HepG2 (cell line): ENCODE results near the gene SPSB1. TPM values are rescaled to one million over a fixed set of nuclear protein-coding genes. Genes with fewer than 3 reads are reported as not detected.

Experiments used
- ATAC-seq: fragments of 200-7000 bp; cut with Tn5 transposase; 3 replicates; pipeline ENCODE4 v1.9.1; 2020; ENCODE audit warnings: mild to moderate bottlenecking, moderate library complexity
- BruUV-seq: library from RNA; stranded (reverse); fragments of 400-500 nt; replicated peaks from 2 replicates; lab custom pipeline; 2021; lab: Mats Ljungman, UMichigan
- CTCF ChIA-PET: fragments of 300-600 bp; formaldehyde crosslinking; extraction: SDS; loops from one replicate; lab custom pipeline; 2021; ENCODE audit warnings: low total read pairs, inconsistent platforms, low intra/inter-chr PET ratio; lab: Yijun Ruan, JAX
- POLR2A ChIA-PET: fragments of 350-600 bp; sonication (Branson Sonifier 250); formaldehyde crosslinking; loops from one replicate; lab custom pipeline; 2020; ENCODE audit warnings: antibody characterized with exemption, inconsistent platforms; lab: Yijun Ruan, JAX
- DNase-seq: peaks from one replicate; pipeline ENCODE4 v3.0.0-alpha.2; 2015; ENCODE audit warnings: low spot score
- FAIRE-seq: peaks from 3 replicates; lab custom pipeline; 2011; peaks lifted over from hg19 to GRCh38; lab: Jason Lieb, UNC
- H2AFZ ChIP-seq: one replicate; pipeline ENCODE4 v1.6.1; 2011; ENCODE audit warnings: low read length, inconsistent platforms
- H3K27ac ChIP-seq: fragments of 300-600 bp; 3 replicates; pipeline ENCODE4 v1.8.0; 2011; ENCODE audit warnings: mixed run types, mild to moderate bottlenecking, mixed read lengths, low read length, inconsistent platforms; ENCODE audit not compliant: insufficient read depth; ENCODE audit errors: extremely low read length
- H3K27me3 ChIP-seq, 2 experiments: fragments of 200-600 bp in 1 of 2; 2 replicates in 1 of 2; 3 replicates in 1 of 2; pipeline versions ENCODE4 v1.6.0 to v1.8.0; 2011; ENCODE audit warnings: low read length in 2 of 2, mild to moderate bottlenecking in 2 of 2, moderate library complexity in 2 of 2, inconsistent platforms in 1 of 2; ENCODE audit not compliant: insufficient read depth in 2 of 2, control insufficient read depth in 1 of 2
- H3K36me3 ChIP-seq, 2 experiments: fragments of 200-600 bp in 1 of 2; replicated peaks in 1 of 2; 2 replicates in 1 of 2; 3 replicates in 1 of 2; pipeline versions ENCODE4 v1.5.1 to v1.8.0; 2011; ENCODE audit warnings: low read length in 2 of 2, inconsistent platforms in 1 of 2; ENCODE audit not compliant: insufficient read depth in 2 of 2, control insufficient read depth in 1 of 2
- H3K4me1 ChIP-seq: 2 replicates; pipeline ENCODE4 v1.5.1; 2012; ENCODE audit warnings: low read length, inconsistent platforms; ENCODE audit not compliant: insufficient read depth
- H3K4me2 ChIP-seq: 2 replicates; pipeline ENCODE4 v1.6.0; 2011; ENCODE audit warnings: low read depth, low read length, inconsistent platforms
- H3K4me3 ChIP-seq, 3 experiments: fragments of 200-600 bp in 1 of 3; sonication (generic), shearing (Covaris generic) in 1 of 3; replicated peaks in 1 of 3; 2 replicates each; pipeline ENCODE4 v1.5.1; 2011 to 2016; ENCODE audit warnings: low read length in 3 of 3, inconsistent platforms in 2 of 3, low read depth in 2 of 3, mild to moderate bottlenecking in 2 of 3, control low read depth in 1 of 3, mixed read lengths in 1 of 3; ENCODE audit not compliant: insufficient read depth in 1 of 3
- H3K79me2 ChIP-seq: one replicate; pipeline ENCODE4 v1.6.1; 2011; ENCODE audit warnings: low read length, inconsistent platforms; ENCODE audit not compliant: insufficient read depth
- H3K9ac ChIP-seq: 2 replicates; pipeline ENCODE4 v1.6.0; 2011; ENCODE audit warnings: mild to moderate bottlenecking, low read depth, low read length, inconsistent platforms; ENCODE audit not compliant: insufficient read depth
- H3K9me3 ChIP-seq: 2 replicates; pipeline ENCODE4 v1.5.1; 2012; ENCODE audit warnings: mild to moderate bottlenecking, low read length
- H4K20me1 ChIP-seq: 2 replicates; pipeline ENCODE4 v1.6.0; 2011; ENCODE audit warnings: inconsistent platforms, mild to moderate bottlenecking, low read length, moderate library complexity; ENCODE audit not compliant: insufficient read depth
- CBFB ChIP-seq: sonication (generic); formaldehyde crosslinking; IDR thresholded peaks from 2 replicates; pipeline ENCODE4 v1.4.0; 2020; ENCODE audit warnings: missing genetic modification reagents
- CC2D1A ChIP-seq: sonication (generic); formaldehyde crosslinking; IDR thresholded peaks from 2 replicates; pipeline ENCODE4 v1.8.1; 2023; ENCODE audit warnings: mild to moderate bottlenecking, missing genetic modification reagents
- THAP11 ChIP-seq: IDR thresholded peaks from 2 replicates; pipeline ENCODE4 v1.6.1; 2016; ENCODE audit warnings: missing biosample characterization, missing genetic modification reagents
- ZFY ChIP-seq: sonication (generic); formaldehyde crosslinking; IDR thresholded peaks from 2 replicates; pipeline ENCODE4 v1.4.0; 2020; ENCODE audit warnings: missing genetic modification reagents
- ZNF430 ChIP-seq: sonication (generic); formaldehyde crosslinking; IDR thresholded peaks from 2 replicates; pipeline ENCODE4 v1.9.0; 2021; ENCODE audit warnings: mild to moderate bottlenecking, missing genetic modification reagents
- ZNF850 ChIP-seq: sonication (generic); formaldehyde crosslinking; conservative IDR thresholded peaks from 2 replicates; pipeline ENCODE4 v1.9.0; 2021; ENCODE audit warnings: mild to moderate bottlenecking, missing genetic modification reagents
- WGBS: methylation state at CpG from one replicate; pipeline ENCODE4 v1.1.6; 2017; ENCODE audit warnings: low lambda C conversion rate; 5-methylcytosine and 5-hydroxymethylcytosine counted together
- in situ Hi-C: cut with HindIII; loops from 2 replicates; pipeline ENCODE4 v1.10.0; 2017; ENCODE audit warnings: low pct_unique_long_range_greater_than_20kb; ENCODE audit not compliant: extremely low pct_ligation_motif_present
- intact Hi-C: fragments of 100-400 bp; cut with micrococcal nuclease; formaldehyde crosslinking; loops from one replicate; pipeline ENCODE4 v1.10.0; 2022; ENCODE audit not compliant: unreplicated experiment
- polyA plus RNA-seq, 8 experiments: library from polyadenylated mRNA; depleted of rRNA in 3 of 8; stranded (reverse) in 7 of 8; unstranded in 1 of 8; fragments of >200 nt; fragmentation: Illumina TruSeq in 4 of 8; extraction: Trizol in 4 of 8; gene quantifications; 2 replicates each; pipeline versions ENCODE4 v1.2.1 to v1.2.3, GENCODE V29; 2011 to 2016; ENCODE audit warnings: low read depth in 4 of 8, missing spikeins in 1 of 8, mixed read lengths in 1 of 8; ENCODE audit not compliant: insufficient read depth in 1 of 8
- total RNA-seq, 5 experiments: library from RNA; depleted of rRNA; stranded (reverse); fragments of >200 nt; fragmentation: Illumina TruSeq; extraction: Trizol; gene quantifications; 2 replicates each; pipeline ENCODE4 v1.2.3, GENCODE V29; 2016; ENCODE audit warnings: low read depth in 1 of 5
- TF ChIP-seq, protein P1 (sequence below): sonication (generic); formaldehyde crosslinking; IDR thresholded peaks from 2 replicates; pipeline ENCODE4 v1.5.0; 2020; ENCODE audit warnings: mild to moderate bottlenecking, missing genetic modification reagents
- TF ChIP-seq, protein P2 (sequence below): IDR thresholded peaks from 2 replicates; pipeline ENCODE4 v1.6.1; 2016; ENCODE audit warnings: mild to moderate bottlenecking, missing biosample characterization, missing genetic modification reagents
- TF ChIP-seq, protein P3 (sequence below): sonication (generic); formaldehyde crosslinking; IDR thresholded peaks from 2 replicates; pipeline ENCODE4 v1.4.0; 2020; ENCODE audit warnings: missing genetic modification reagents
- TF ChIP-seq, protein P4 (sequence below): sonication (generic); formaldehyde crosslinking; IDR thresholded peaks from 2 replicates; pipeline ENCODE4 v1.4.0; 2020; ENCODE audit warnings: mild to moderate bottlenecking, missing genetic modification reagents

Gene SPSB1
- total and polyA plus RNA-seq, 2 of the 13 experiments (the other 11 are each of a cell fraction or from before 2014, with no cell fraction given), result 5.0 to 8.0 TPM

DNA sequence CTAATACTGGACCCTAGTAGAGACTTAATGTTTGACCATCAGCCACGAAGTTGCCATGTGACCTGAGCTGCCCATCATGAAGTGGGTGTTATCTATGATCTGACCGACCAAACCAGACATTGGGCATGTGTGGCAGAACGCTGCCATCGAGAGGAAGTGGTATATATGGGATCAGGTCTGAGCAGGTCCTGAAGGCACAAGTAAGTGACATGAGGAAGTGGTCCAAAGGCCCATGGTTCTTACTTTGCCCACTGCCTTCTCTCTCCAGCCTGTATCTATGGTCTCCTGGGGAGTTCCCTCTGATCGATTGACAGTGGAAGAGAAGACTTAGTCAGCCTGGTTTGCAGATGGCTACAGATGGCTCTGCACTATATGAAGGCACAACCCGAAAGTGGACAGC lies 7.9 kb downstream of the SPSB1 start:
- Histone ChIP-seq H3K4me2 (no peak overlapping the region), H3K9ac (no peak overlapping the region; the same call in 1 of the 2 replicates), H2AFZ (no peak overlapping the region), H3K36me3 (peaks cover 0 to 3% of the 10 kb centered on the region in 2 experiments; a peak in 1 of 5 replicates), H3K27me3 (no peaks in the 10 kb centered on the region), H3K9me3 (no peaks in the 10 kb centered on the region), H3K27ac (peak overlapping the region; percentile 60), H3K4me1 (peaks cover 36% of the 10 kb centered on the region), H3K79me2 (peaks cover 18% of the 10 kb centered on the region), H4K20me1 (no peaks in the 10 kb centered on the region), H3K4me3 (no peak overlapping the region)
- BruUV-seq, result no TSS peak
- WGBS, result 89% methylated on average over 5 of the region's 6 CpGs
- in situ Hi-C loops (no loop called here), intact Hi-C loops (no loop called here)
- FAIRE-seq (peak; percentile 8), DNase-seq (no peak), ATAC-seq (no peak)
- TF ChIP-seq, protein P1, sequence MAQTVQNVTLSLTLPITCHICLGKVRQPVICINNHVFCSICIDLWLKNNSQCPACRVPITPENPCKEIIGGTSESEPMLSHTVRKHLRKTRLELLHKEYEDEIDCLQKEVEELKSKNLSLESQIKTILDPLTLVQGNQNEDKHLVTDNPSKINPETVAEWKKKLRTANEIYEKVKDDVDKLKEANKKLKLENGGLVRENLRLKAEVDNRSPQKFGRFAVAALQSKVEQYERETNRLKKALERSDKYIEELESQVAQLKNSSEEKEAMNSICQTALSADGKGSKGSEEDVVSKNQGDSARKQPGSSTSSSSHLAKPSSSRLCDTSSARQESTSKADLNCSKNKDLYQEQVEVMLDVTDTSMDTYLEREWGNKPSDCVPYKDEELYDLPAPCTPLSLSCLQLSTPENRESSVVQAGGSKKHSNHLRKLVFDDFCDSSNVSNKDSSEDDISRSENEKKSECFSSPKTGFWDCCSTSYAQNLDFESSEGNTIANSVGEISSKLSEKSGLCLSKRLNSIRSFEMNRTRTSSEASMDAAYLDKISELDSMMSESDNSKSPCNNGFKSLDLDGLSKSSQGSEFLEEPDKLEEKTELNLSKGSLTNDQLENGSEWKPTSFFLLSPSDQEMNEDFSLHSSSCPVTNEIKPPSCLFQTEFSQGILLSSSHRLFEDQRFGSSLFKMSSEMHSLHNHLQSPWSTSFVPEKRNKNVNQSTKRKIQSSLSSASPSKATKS (CRISPR knock-in tag), result no peak
- 0 out of 2 replicates have a peak, but pooled peaks have one; percentile 11 for TF ChIP-seq ZFY
- ChIA-PET CTCF (no interaction called here), POLR2A (no interaction called here)

DNA sequence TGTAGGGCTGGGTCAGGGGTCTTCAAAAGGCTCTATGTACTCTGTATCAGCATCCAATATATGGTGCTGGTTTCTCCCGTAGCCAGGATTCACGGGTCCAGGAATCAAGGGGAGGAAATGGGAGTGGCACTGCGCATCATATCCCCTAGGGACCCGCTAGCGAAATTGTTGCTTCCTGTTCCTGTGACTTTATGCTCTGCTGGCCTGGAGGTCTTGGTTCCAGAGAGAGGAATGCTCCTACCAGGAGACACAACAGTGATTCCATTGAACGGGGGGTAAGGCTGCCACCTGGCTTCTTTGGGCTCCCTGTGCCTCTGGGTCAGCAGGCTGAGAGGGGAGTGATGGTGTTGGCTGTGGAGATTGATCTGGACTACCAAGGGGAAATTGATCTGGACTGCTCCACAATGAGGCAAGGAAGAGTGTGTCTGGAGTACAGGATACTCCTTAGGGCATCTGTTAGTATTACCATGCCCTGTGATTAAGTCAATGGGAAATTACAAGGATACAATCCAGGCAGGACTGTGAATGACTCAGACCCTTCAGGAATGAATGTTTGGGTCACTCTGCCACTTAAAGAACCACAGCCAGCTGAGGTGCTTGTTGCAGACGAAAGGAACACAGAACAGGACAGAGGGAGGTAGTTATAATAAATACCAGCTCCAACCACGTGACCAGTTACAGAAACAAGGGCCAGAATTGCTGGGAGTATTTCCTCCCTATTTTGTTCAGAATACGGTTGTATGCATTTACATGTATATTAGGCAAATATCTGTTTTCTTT lies 10.2 kb downstream of the SPSB1 start:
- no peaks in the 10 kb centered on the region for H4K20me1 ChIP-seq
- no peak for ATAC-seq
- no peak overlapping the region for H2AFZ ChIP-seq
- WGBS, result 92% methylated on average over 6 of the region's 9 CpGs
- peaks cover 10% of the 10 kb centered on the region for H3K79me2 ChIP-seq
- no peak for FAIRE-seq
- H3K9ac ChIP-seq, result no peak overlapping the region
- intact Hi-C loops, result no loop called here
- H3K9me3 ChIP-seq, result no peaks in the 10 kb centered on the region
- BruUV-seq, result no TSS peak
- H3K4me2 ChIP-seq, result no peak overlapping the region
- no peak for TF ChIP-seq CC2D1A (CRISPR knock-in tag)
- no peak for TF ChIP-seq CBFB (CRISPR knock-in tag)
- TF ChIP-seq, protein P2, sequence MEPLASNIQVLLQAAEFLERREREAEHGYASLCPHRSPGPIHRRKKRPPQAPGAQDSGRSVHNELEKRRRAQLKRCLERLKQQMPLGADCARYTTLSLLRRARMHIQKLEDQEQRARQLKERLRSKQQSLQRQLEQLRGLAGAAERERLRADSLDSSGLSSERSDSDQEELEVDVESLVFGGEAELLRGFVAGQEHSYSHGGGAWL (CRISPR knock-in tag), result no peak
- TF ChIP-seq ZNF850 (CRISPR knock-in tag), result no peak
- no peak for TF ChIP-seq ZNF430 (CRISPR knock-in tag)
- TF ChIP-seq, protein P3, sequence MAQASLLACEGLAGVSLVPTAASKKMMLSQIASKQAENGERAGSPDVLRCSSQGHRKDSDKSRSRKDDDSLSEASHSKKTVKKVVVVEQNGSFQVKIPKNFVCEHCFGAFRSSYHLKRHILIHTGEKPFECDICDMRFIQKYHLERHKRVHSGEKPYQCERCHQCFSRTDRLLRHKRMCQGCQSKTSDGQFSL (CRISPR knock-in tag), result no peak
- TF ChIP-seq, protein P4, sequence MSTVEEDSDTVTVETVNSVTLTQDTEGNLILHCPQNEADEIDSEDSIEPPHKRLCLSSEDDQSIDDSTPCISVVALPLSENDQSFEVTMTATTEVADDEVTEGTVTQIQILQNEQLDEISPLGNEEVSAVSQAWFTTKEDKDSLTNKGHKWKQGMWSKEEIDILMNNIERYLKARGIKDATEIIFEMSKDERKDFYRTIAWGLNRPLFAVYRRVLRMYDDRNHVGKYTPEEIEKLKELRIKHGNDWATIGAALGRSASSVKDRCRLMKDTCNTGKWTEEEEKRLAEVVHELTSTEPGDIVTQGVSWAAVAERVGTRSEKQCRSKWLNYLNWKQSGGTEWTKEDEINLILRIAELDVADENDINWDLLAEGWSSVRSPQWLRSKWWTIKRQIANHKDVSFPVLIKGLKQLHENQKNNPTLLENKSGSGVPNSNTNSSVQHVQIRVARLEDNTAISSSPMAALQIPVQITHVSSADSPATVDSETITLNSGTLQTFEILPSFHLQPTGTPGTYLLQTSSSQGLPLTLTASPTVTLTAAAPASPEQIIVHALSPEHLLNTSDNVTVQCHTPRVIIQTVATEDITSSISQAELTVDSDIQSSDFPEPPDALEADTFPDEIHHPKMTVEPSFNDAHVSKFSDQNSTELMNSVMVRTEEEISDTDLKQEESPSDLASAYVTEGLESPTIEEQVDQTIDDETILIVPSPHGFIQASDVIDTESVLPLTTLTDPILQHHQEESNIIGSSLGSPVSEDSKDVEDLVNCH (CRISPR knock-in tag), result no peak
- TF ChIP-seq THAP11 (CRISPR knock-in tag), result no peak
- TF ChIP-seq, all 625 proteins: peak for 0
- CTCF ChIA-PET, result no interaction called here
- H3K4me1 ChIP-seq, result peaks cover 14% of the 10 kb centered on the region
- H3K36me3 ChIP-seq, result peaks cover 0 to 3% of the 10 kb centered on the region in 2 experiments; a peak in 1 of 5 replicates
- no peak overlapping the region for H3K27ac ChIP-seq
- POLR2A ChIA-PET, result interaction anchor here (0.6 kb wide), 1 partner anchor 121 kb away, joined by 3 read pairs; no protein-coding TSS in a partner anchor
- H3K4me3 ChIP-seq, result no peak overlapping the region
- no peak for DNase-seq
- in situ Hi-C loops, result no loop called here
- no peaks in the 10 kb centered on the region for H3K27me3 ChIP-seq
